Stimulated activated CD8-positive, alpha-beta memory T cell treated with anti-CD3 and anti-CD28 coated beads, Interleukin-7, amount 100 ng/mL, for 24 hours (primary cell): ENCODE results near the gene FOXL3.
"Not testable (repeated sequence)": the region's sequence is repeated elsewhere in the genome, so short reads cannot be mapped to it uniquely, and the experiment has no call there.

Source experiments
- DNase-seq: peaks from one replicate; pipeline ENCODE4 v3.0.0-alpha.2; 2020; ENCODE audit warnings: low read depth

FOXL3 gene

GRCh38 chr7:289209-289755 is 688 bp upstream of the FOXL3 start:
- no peak for DNase-seq

GRCh38 chr7:290554-291372 is 793 bp downstream of the FOXL3 start:
- no peak for DNase-seq

GRCh38 chr7:291373-292092 is 1.6 kb downstream of the FOXL3 start:
- no peak for DNase-seq

GRCh38 chr7:292226-292625 is 2.3 kb downstream of the FOXL3 start:
- DNase-seq = no peak

DNA sequence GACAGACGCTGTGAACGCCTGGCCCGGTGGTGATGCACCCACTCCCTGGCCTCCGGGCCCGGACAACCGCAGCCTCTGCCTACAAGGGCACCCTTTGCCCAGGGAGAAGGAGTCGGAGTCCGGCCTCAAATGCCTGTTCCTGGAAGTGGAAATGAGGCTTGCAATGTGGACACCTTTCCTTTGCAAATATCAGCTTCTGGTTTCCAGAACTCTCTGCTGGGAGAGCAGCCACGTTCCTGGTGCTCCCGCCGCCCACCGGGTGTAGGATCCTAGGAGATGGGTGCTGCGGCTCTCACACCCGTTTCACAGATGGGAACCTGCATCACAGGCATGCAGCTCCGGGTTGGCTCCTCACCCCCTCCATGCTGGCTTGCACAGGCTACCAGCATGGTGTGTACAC is 2.9 kb downstream of the FOXL3 start:
- no peak for DNase-seq

- no peak for DNase-seq
Observed at GRCh38 chr7:293681-294439, 3.9 kb downstream of the FOXL3 start.

DNA sequence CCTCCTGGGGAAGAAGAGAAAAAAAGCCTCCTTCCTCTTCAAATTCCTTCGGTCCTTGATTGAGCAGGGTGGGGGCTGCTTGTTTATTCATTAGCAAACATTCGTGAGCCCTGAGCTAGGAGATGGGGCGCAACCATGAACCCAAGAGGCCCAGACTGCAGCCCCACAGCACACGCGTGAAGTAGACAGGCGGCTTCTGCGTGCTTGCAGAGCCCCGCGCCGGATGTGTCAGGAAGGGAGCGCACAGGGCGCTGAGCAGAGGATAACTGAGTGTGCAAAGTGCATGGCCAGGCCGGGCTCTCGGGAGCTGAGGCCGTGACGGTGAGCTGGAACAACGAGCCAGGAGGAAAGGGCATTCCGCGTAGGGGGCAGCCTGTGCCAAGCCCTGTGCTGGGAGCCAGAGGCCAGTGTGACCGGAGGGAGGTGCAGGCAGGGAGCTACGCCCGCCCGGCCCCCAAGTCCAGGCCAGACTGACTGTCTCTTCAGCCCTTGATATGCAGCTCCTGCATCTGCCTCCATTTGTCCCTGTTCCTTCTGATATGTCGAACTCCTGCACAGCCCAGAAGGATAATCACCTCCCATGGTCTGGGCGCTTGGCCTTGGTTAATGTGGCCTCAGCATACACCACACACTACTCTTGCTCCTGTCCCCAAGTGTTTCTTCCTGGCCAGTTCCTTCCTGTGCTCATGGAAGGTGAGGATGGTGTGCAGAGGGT is 4.6 kb downstream of the FOXL3 start:
- no peak for DNase-seq

- DNase-seq = no peak
Observed at GRCh38 chr7:295155-296154, 5.5 kb downstream of the FOXL3 start.

GRCh38 chr7:296373-296945 is 6.5 kb downstream of the FOXL3 start:
- no peak for DNase-seq

GRCh38 chr7:297141-297540 is 7.2 kb downstream of the FOXL3 start:
- not testable (repeated sequence) for DNase-seq

- no peak for DNase-seq
Observed at GRCh38 chr7:297611-298374, 7.8 kb downstream of the FOXL3 start.

DNA sequence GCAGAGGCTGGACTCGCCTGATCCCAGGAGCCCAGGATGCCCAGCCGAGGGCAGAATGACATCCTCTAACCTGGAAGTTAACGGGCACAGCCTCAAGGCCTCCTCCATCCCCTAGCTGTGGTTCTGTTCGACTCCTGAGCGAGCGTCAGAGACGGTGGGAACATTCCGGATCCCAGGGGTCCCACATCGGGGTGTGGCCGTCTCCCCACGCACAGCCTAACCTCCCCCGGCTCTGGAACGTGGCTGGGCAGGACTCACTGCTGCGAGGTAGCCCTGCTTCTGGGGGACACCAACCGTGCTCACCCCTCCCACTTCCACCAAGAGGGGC is 8.4 kb downstream of the FOXL3 start:
- no peak for DNase-seq

GRCh38 chr7:298743-299142 is 8.8 kb downstream of the FOXL3 start:
- DNase-seq = no peak

DNA sequence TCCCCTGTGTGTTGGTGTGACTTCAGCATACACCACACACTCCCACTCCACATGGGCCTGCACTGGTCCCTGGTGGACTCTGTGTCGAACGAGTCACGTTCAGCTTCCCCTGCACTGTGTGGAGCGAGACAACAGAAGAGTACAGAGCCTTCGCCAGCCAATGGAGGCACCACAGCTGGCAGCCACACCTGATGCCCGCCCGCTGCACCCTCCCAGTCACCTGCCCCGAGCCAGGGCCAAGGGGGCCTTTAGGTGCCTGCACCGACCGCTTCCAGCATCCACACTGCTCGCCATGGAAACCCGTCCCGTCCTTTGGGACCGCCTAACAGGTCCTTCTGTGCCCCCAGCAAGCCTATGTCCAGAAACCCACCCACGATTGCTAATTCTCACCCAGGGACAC is 9.2 kb downstream of the FOXL3 start:
- no peak for DNase-seq

GRCh38 chr7:299628-300027 is 9.7 kb downstream of the FOXL3 start:
- no peak for DNase-seq

DNA sequence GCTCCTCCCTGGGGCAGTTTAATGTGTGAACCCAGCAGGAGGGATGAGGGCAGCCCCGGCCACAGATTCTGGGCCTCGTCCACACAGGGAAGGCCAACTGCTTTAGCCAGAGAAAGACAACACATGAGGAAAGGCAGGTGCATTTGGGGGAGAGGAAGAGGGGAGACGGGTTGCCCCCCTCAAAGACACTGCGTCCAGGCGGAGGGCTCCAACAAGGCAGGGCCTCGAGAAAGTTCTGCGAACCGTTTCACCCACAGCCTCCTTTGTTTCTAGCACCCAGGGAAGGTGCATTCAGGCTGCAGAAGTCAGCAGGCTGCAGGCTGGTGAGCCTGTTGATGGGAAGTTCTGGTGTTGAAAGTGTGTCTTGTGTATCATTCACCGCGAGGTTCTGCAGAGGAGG is 10.1 kb downstream of the FOXL3 start:
- no peak for DNase-seq

DNA sequence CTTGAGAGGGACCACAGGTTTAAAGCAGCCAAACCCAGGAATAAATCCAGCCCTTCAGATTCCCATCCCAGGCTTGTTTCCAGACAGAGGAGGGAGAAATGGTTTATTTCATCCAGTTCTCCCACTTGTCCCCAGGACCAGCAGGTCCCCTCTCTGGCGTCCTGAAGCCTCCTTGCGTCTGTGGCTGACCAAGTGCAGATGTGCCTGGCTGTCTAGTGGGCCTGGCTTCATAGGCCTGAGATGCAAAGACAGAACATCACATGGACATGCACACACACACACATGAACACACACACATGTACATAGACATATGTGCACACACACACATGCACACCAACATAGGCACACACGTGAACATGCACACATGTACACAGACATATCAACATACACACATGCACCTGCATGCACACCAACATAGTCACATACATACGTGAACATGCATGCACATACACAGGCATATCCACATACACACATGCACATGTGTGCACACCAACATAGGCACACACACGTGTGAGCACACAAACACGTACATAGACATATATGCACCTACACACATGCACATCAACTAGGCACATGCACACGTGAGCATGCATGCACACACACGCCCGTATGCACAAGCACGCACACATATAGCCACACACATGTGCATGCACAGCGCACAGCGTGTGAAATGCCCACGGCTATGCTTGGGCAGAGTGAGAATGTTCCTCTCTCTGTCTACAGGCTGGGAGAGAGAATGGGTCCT is 10.7 kb downstream of the FOXL3 start:
- DNase-seq = no peak

DNA sequence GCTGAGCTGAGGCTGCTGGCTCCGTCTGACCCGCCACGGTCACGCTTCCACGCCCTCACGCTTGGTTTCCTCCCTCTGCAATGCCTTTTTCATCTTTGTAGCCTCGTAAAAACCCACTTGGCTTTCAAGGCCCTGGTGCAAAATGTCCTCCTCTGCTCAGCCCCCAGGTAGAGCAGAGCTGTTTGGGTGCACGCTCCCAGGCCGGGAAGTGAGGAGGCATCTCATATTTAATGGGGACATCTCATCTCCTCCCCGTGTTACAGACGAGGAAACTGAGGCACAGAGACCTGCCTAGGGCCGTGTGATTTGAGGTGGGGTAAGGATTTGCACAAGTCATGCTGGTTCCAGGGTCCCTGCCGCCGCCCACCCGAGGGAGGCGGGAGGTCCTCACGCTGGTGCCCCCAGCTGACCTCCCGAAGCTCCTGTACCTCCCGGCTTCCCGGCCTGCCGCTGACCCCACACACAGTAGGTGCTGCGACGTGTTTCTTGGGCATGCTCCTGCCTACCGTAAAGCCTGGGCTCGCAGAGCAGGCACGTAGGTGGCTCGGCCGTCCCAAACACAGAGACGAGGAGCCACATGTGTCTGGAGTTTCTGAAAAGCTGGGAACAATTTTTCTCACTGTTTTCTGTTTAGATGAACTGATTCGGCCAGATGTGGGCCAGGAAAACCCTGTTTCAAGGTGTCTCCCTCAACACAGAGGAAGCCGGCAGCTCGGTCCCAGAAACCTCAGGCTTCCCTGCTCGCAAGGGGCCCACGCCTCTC is 11.5 kb downstream of the FOXL3 start:
- no peak for DNase-seq
